Measurements from ENCODE around the gene NOP56.

The NOP56 gene

GRCh38 chr20:2705931-2706645 is 53.7 kb downstream of the NOP56 start:
- DNase-seq: peak; percentile 42

GRCh38 chr20:2706688-2707352 is 54.4 kb downstream of the NOP56 start:
- peak; percentile 33 for DNase-seq

GRCh38 chr20:2707353-2708072 is 55.1 kb downstream of the NOP56 start:
- peak; percentile 49 for DNase-seq

All from activated CD8-positive, alpha-beta memory T cell treated with anti-CD3 and anti-CD28 coated beads for 24 hours (primary cell).